ELF-1 (cell line): ENCODE measurements around the gene EFS.
A peak's percentile ranks its signal among the peaks of the same experiment; 100 is the strongest.

Experiments used
- DNase-seq: peaks from one replicate; pipeline ENCODE4 v3.0.0-alpha.2; 2016; ENCODE audit warnings: low read depth, low spot score

Gene EFS

GRCh38 chr14:23378612-23379220 is 13.7 kb upstream of the EFS start:
- DNase-seq = no peak

- no peak for DNase-seq
Observed at GRCh38 chr14:23377573-23378563, 12.9 kb upstream of the EFS start.

GRCh38 chr14:23377198-23377550 is 12.2 kb upstream of the EFS start:
- no peak for DNase-seq

- peak; percentile 49 for DNase-seq
Observed at GRCh38 chr14:23376482-23377197, 11.7 kb upstream of the EFS start, which contains the start of gene CMTM5. TSS of gene CMTM5 (plus strand) at chr14:23377046. CDS start at chr14:23377252, 206 bp downstream.

- no peak for DNase-seq
Observed at GRCh38 chr14:23375527-23376251, 10.7 kb upstream of the EFS start.

GRCh38 chr14:23373041-23373440 is 8.1 kb upstream of the EFS start:
- DNase-seq = no peak

- DNase-seq = no peak
Observed at GRCh38 chr14:23372509-23372908, 7.5 kb upstream of the EFS start, which contains the start of gene IL25. TSS of gene IL25 (plus strand) at chr14:23372809.

GRCh38 chr14:23371865-23372264 is 6.9 kb upstream of the EFS start:
- no peak for DNase-seq

GRCh38 chr14:23370221-23370620 is 5.2 kb upstream of the EFS start:
- no peak for DNase-seq

GRCh38 chr14:23366426-23366921 is 1.5 kb upstream of the EFS start:
- DNase-seq = peak; percentile 74

- peak; percentile 85 for DNase-seq
Observed at GRCh38 chr14:23365732-23366425, 907 bp upstream of the EFS start.

- peak; percentile 89 for DNase-seq
Observed at GRCh38 chr14:23364164-23365035, 572 bp downstream of the EFS start.

- DNase-seq = no peak
Observed at GRCh38 chr14:23362200-23362599, 2.8 kb downstream of the EFS start.

GRCh38 chr14:23361763-23362162 is 3.2 kb downstream of the EFS start:
- no peak for DNase-seq

- no peak for DNase-seq
Observed at GRCh38 chr14:23361320-23361719, 3.7 kb downstream of the EFS start.

- peak; percentile 22 for DNase-seq
Observed at GRCh38 chr14:23360496-23360895, 4.5 kb downstream of the EFS start.

GRCh38 chr14:23359722-23360447 is 5.1 kb downstream of the EFS start:
- no peak for DNase-seq

GRCh38 chr14:23359167-23359626 is 5.8 kb downstream of the EFS start:
- no peak for DNase-seq
